ENCODE results near the gene OLIG1. TPM values are rescaled to one million over a fixed set of nuclear protein-coding genes. Genes with fewer than 3 reads are reported as not detected.

The OLIG1 gene
- total RNA-seq, 1 experiment from 2014 or later, result not detected

DNA sequence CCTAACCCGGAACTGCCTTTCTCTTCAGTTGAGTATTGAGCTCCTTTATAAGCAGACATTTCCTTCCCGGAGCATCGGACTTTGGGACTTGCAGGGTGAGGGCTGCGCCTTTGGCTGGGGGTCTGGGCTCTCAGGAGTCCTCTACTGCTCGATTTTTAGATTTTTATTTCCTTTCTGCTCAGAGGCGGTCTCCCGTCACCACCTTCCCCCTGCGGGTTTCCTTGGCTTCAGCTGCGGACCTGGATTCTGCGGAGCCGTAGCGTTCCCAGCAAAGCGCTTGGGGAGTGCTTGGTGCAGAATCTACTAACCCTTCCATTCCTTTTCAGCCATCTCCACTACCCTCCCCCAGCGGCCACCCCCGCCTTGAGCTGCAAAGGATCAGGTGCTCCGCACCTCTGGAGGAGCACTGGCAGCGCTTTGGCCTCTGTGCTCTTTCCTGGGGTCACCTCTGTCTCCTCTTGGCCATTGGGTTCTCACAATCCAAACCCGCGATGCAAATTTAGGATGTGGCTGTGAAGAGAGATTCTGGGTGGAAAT, 40.5 kb upstream of the OLIG1 start:
- intact Hi-C loops (cut with micrococcal nuclease), result no loop called here
- peaks cover 12% of the 10 kb centered on the region; the same call in 1 of the 2 replicates for H3K27me3 ChIP-seq (ENCODE audit: insufficient read depth, low read length)

DNA sequence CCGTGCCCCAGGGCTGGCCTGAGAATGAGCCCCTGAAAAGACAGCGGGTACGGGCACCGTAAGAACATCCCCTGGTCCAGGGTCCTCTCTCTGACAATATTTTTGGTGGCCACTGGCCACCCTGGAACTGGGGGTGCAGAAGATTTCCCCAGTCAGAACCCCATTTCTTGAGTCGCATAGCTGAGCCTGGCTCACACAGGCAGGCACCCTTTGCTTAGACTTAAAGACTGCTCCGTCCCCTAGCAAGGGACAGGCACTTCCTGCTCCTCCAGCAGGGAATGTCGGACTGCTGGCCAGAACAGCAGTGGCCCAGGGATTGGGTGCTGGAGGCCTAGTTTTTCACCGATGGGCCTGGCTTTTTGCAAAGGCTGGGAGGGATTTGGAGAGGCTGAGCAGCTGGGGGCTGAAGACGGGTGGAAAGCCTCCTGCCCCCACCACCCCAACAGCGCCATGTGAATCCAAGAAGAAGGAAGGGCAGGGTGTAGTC, 39.9 kb upstream of the OLIG1 start:
- no TSS peak for BruUV-seq (replicated peaks)
- Histone ChIP-seq H2AFZ (ENCODE audit: low read depth, low read length, poor library complexity, severe bottlenecking) (no peak overlapping the region), H3K9ac (ENCODE audit: low read length) (no peak overlapping the region), H3K4me2 (ENCODE audit: low read length) (no peak overlapping the region), H3K9me2 (ENCODE audit: insufficient read depth) (no peaks in the 10 kb centered on the region), H3K4me3 (replicated peaks in 1 of 2; ENCODE audit: low read depth in 1 of 2, low read length in 2 of 2) (no peak overlapping the region), H4K20me1 (ENCODE audit: insufficient read depth) (no peaks in the 10 kb centered on the region), H3K9me3 (ENCODE audit: control insufficient read depth in 1 of 2, insufficient read depth in 1 of 2, low read depth in 1 of 2, low read length in 2 of 2) (no peaks in the 10 kb centered on the region), H3K79me2 (ENCODE audit: insufficient read depth, low read length) (no peaks in the 10 kb centered on the region), H3K4me1 (ENCODE audit: control insufficient read depth in 1 of 2, insufficient read depth in 2 of 2, low read length in 2 of 2) (no peaks in the 10 kb centered on the region), H3K36me3 (ENCODE audit: control insufficient read depth in 1 of 2, insufficient read depth in 2 of 2, low read length in 2 of 2) (no peaks in the 10 kb centered on the region), H3K27ac (ENCODE audit: low read depth, low read length) (no peak overlapping the region), H3K27me3 (ENCODE audit: insufficient read depth, low read length) (peaks cover 12% of the 10 kb centered on the region; the same call in 1 of the 2 replicates)
- intact Hi-C loops (cut with micrococcal nuclease), result no loop called here
- ChIA-PET POLR2A (no interaction called here), RAD21 (ENCODE audit: low non-redundant PET in 1 of 2, low total read pairs in 2 of 2, uncharacterized antibody in 2 of 2, unreplicated experiment in 2 of 2) (no interaction called here), CTCF (no interaction called here)
- ATAC-seq (no peak), DNase-seq (ENCODE audit: low read depth, low spot score) (no peak)
- TF ChIP-seq EZH2phosphoT487 (IDR thresholded peaks at IDR 0.05; ENCODE audit: borderline replicate concordance) (no peak), RAD21 (IDR thresholded peaks at IDR 0.05; ENCODE audit: low read depth) (no peak), POLR2A (IDR thresholded peaks at IDR 0.05; ENCODE audit: borderline replicate concordance, extremely low read depth, insufficient read depth, insufficient read length) (no peak), FOSL1 (IDR thresholded peaks at IDR 0.05; ENCODE audit: low read depth) (no peak), ZFX (IDR thresholded peaks at IDR 0.05) (no peak), SIN3A (IDR thresholded peaks at IDR 0.05; ENCODE audit: low read depth) (no peak), EZH2 (IDR thresholded peaks at IDR 0.05) (no peak), JUND (IDR thresholded peaks at IDR 0.05) (no peak), ELF1 (IDR thresholded peaks at IDR 0.05; ENCODE audit: borderline replicate concordance, low read depth) (no peak)
- TF ChIP-seq, protein P1, sequence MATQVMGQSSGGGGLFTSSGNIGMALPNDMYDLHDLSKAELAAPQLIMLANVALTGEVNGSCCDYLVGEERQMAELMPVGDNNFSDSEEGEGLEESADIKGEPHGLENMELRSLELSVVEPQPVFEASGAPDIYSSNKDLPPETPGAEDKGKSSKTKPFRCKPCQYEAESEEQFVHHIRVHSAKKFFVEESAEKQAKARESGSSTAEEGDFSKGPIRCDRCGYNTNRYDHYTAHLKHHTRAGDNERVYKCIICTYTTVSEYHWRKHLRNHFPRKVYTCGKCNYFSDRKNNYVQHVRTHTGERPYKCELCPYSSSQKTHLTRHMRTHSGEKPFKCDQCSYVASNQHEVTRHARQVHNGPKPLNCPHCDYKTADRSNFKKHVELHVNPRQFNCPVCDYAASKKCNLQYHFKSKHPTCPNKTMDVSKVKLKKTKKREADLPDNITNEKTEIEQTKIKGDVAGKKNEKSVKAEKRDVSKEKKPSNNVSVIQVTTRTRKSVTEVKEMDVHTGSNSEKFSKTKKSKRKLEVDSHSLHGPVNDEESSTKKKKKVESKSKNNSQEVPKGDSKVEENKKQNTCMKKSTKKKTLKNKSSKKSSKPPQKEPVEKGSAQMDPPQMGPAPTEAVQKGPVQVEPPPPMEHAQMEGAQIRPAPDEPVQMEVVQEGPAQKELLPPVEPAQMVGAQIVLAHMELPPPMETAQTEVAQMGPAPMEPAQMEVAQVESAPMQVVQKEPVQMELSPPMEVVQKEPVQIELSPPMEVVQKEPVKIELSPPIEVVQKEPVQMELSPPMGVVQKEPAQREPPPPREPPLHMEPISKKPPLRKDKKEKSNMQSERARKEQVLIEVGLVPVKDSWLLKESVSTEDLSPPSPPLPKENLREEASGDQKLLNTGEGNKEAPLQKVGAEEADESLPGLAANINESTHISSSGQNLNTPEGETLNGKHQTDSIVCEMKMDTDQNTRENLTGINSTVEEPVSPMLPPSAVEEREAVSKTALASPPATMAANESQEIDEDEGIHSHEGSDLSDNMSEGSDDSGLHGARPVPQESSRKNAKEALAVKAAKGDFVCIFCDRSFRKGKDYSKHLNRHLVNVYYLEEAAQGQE (IDR thresholded peaks at IDR 0.05; ENCODE audit: low read depth), result no peak

More for the DNA sequence above, 40.5 kb upstream of the OLIG1 start:
- no peak overlapping the region for H3K9ac ChIP-seq (ENCODE audit: low read length)
- ChIA-PET POLR2A (no interaction called here), CTCF (no interaction called here), RAD21 (ENCODE audit: low non-redundant PET in 1 of 2, low total read pairs in 2 of 2, uncharacterized antibody in 2 of 2, unreplicated experiment in 2 of 2) (no interaction called here)
- no peaks in the 10 kb centered on the region for H3K36me3 ChIP-seq (ENCODE audit: control insufficient read depth in 1 of 2, insufficient read depth in 2 of 2, low read length in 2 of 2)
- H3K4me2 ChIP-seq (ENCODE audit: low read length), result no peak overlapping the region
- no peaks in the 10 kb centered on the region for H3K79me2 ChIP-seq (ENCODE audit: insufficient read depth, low read length)
- BruUV-seq (replicated peaks), result no TSS peak
- TF ChIP-seq SP1 (IDR thresholded peaks at IDR 0.05; ENCODE audit: low read depth) (no peak), EZH2phosphoT487 (IDR thresholded peaks at IDR 0.05; ENCODE audit: borderline replicate concordance) (no peak), ZFX (IDR thresholded peaks at IDR 0.05) (no peak), POLR2AphosphoS5 (IDR thresholded peaks at IDR 0.05; ENCODE audit: low read depth, low read length) (no peak), SIN3A (IDR thresholded peaks at IDR 0.05; ENCODE audit: low read depth) (no peak), RAD21 (IDR thresholded peaks at IDR 0.05; ENCODE audit: low read depth) (no peak)
- TF ChIP-seq, protein P2, sequence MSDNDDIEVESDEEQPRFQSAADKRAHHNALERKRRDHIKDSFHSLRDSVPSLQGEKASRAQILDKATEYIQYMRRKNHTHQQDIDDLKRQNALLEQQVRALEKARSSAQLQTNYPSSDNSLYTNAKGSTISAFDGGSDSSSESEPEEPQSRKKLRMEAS (IDR thresholded peaks at IDR 0.05), result no peak
- TF ChIP-seq, protein P3, sequence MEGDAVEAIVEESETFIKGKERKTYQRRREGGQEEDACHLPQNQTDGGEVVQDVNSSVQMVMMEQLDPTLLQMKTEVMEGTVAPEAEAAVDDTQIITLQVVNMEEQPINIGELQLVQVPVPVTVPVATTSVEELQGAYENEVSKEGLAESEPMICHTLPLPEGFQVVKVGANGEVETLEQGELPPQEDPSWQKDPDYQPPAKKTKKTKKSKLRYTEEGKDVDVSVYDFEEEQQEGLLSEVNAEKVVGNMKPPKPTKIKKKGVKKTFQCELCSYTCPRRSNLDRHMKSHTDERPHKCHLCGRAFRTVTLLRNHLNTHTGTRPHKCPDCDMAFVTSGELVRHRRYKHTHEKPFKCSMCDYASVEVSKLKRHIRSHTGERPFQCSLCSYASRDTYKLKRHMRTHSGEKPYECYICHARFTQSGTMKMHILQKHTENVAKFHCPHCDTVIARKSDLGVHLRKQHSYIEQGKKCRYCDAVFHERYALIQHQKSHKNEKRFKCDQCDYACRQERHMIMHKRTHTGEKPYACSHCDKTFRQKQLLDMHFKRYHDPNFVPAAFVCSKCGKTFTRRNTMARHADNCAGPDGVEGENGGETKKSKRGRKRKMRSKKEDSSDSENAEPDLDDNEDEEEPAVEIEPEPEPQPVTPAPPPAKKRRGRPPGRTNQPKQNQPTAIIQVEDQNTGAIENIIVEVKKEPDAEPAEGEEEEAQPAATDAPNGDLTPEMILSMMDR (IDR thresholded peaks at IDR 0.05 in 2 of 3, conservative IDR thresholded peaks at IDR 0.05 in 1 of 3; ENCODE audit: borderline replicate concordance in 1 of 3, insufficient read depth in 1 of 3, low read depth in 2 of 3, low read length in 2 of 3), result no peak
- H3K4me1 ChIP-seq (ENCODE audit: control insufficient read depth in 1 of 2, insufficient read depth in 2 of 2, low read length in 2 of 2), result no peaks in the 10 kb centered on the region
- no peak overlapping the region for H3K27ac ChIP-seq (ENCODE audit: low read depth, low read length)
- no peaks in the 10 kb centered on the region for H4K20me1 ChIP-seq (ENCODE audit: insufficient read depth)
- H2AFZ ChIP-seq (ENCODE audit: low read depth, low read length, poor library complexity, severe bottlenecking), result no peak overlapping the region
- no peak overlapping the region for H3K4me3 ChIP-seq (replicated peaks in 1 of 2; ENCODE audit: low read depth in 1 of 2, low read length in 2 of 2)
- no peaks in the 10 kb centered on the region for H3K9me2 ChIP-seq (ENCODE audit: insufficient read depth)
- no peak for ATAC-seq
- no peak for DNase-seq (ENCODE audit: low read depth, low spot score)
- no peaks in the 10 kb centered on the region for H3K9me3 ChIP-seq (ENCODE audit: control insufficient read depth in 1 of 2, insufficient read depth in 1 of 2, low read depth in 1 of 2, low read length in 2 of 2)
